ENCODE data around the gene RTP2. TPM values are rescaled to one million over a fixed set of nuclear protein-coding genes. Genes with fewer than 3 reads are reported as not detected.
A peak's percentile ranks its signal among the peaks of the same experiment; 100 is the strongest.

The RTP2 gene
- total and polyA plus RNA-seq, 2 experiments from 2014 or later = not detected

- Histone ChIP-seq H4K20me1 (replicated peaks; ENCODE audit: insufficient read depth) (no peaks in the 10 kb centered on the region), H3K4me1 (ENCODE audit: insufficient read depth) (peaks cover 14% of the 10 kb centered on the region; the same call in 1 of the 2 replicates), H2AFZ (no peak overlapping the region), H3K27me3 (ENCODE audit: insufficient read depth) (no peaks in the 10 kb centered on the region), H3K4me2 (no peak overlapping the region), H3K79me2 (replicated peaks; ENCODE audit: insufficient read depth) (no peaks in the 10 kb centered on the region), H3K9me2 (ENCODE audit: insufficient read depth) (no peaks in the 10 kb centered on the region), H3K4me3 (no peak overlapping the region), H3F3A (replicated peaks; ENCODE audit: low read depth) (no peaks in the 10 kb centered on the region; the same call in 1 of the 2 replicates), H3K27ac (ENCODE audit: low read depth) (no peak overlapping the region), H3K36me3 (ENCODE audit: insufficient read depth) (peaks cover 5% of the 10 kb centered on the region; the same call in 1 of the 2 replicates)
- ATAC-seq = peak; percentile 68
- TF ChIP-seq JUNB (IDR thresholded peaks at IDR 0.05; ENCODE audit: unreplicated experiment) = no peak
- Mint-ChIP-seq H3K27ac (no peak overlapping the region), H3K27me3 (ENCODE audit: insufficient read depth, low read depth, poor library complexity) (no peaks in the 10 kb centered on the region), H3K4me1 (peaks cover 19% of the 10 kb centered on the region), H3K4me3 (no peak overlapping the region), H3K36me3 (ENCODE audit: low read depth) (peaks cover 20% of the 10 kb centered on the region), H3K9me3 (no peaks in the 10 kb centered on the region)
- no peak for DNase-seq (ENCODE audit: low spot score)
Measured at GRCh38 chr3:187719628-187720336, 17.4 kb upstream of the RTP2 start.

- Histone ChIP-seq H2AFZ (no peak overlapping the region), H3K4me3 (no peak overlapping the region), H4K20me1 (replicated peaks; ENCODE audit: insufficient read depth) (no peaks in the 10 kb centered on the region), H3F3A (replicated peaks; ENCODE audit: low read depth) (no peaks in the 10 kb centered on the region; the same call in 1 of the 2 replicates), H3K79me2 (replicated peaks; ENCODE audit: insufficient read depth) (no peaks in the 10 kb centered on the region), H3K27ac (ENCODE audit: low read depth) (no peak overlapping the region), H3K36me3 (ENCODE audit: insufficient read depth) (no peaks in the 10 kb centered on the region), H3K27me3 (ENCODE audit: insufficient read depth) (no peaks in the 10 kb centered on the region), H3K4me1 (ENCODE audit: insufficient read depth) (peaks cover 14% of the 10 kb centered on the region; the same call in 1 of the 2 replicates), H3K9me2 (ENCODE audit: insufficient read depth) (no peaks in the 10 kb centered on the region), H3K4me2 (no peak overlapping the region)
- no peak overlapping the region for H3K27ac Mint-ChIP-seq
- no peak overlapping the region for H3K4me3 Mint-ChIP-seq
- no peak for TF ChIP-seq ZNF114 (CRISPR knock-in tag; IDR thresholded peaks at IDR 0.05)
- TF ChIP-seq CTCF (conservative IDR thresholded peaks at IDR 0.05; ENCODE audit: low read depth in 2 of 2) = no peak
- no peak for TF ChIP-seq NANOG (IDR thresholded peaks at IDR 0.05; ENCODE audit: borderline replicate concordance)
- TF ChIP-seq CREB1 (CRISPR knock-in tag; IDR thresholded peaks at IDR 0.05; ENCODE audit: low read depth) = no peak
- TF ChIP-seq JUNB (IDR thresholded peaks at IDR 0.05; ENCODE audit: unreplicated experiment) = no peak
- no peak for TF ChIP-seq POLR2AphosphoS5 (IDR thresholded peaks at IDR 0.05; ENCODE audit: low read depth)
- TF ChIP-seq REST (IDR thresholded peaks at IDR 0.05; ENCODE audit: unreplicated experiment) = no peak
- peaks cover 12% of the 10 kb centered on the region for H3K36me3 Mint-ChIP-seq (ENCODE audit: low read depth)
- DNase-seq (ENCODE audit: low spot score) (no peak), ATAC-seq (no peak)
- peaks cover 19% of the 10 kb centered on the region for H3K4me1 Mint-ChIP-seq
- no peaks in the 10 kb centered on the region for H3K9me3 Mint-ChIP-seq
- no peaks in the 10 kb centered on the region for H3K27me3 Mint-ChIP-seq (ENCODE audit: insufficient read depth, low read depth, poor library complexity)
Measured at GRCh38 chr3:187718802-187719201, 16.4 kb upstream of the RTP2 start.

All from GM23338 (cell line).